ENCODE data around the gene CLSTN2. TPM values are rescaled to one million over a fixed set of nuclear protein-coding genes. Genes with fewer than 3 reads are reported as not detected.

The CLSTN2 gene
- total RNA-seq, 2 donors from 2014 or later = 13.6 to 28.3 TPM

GRCh38 chr3:140440446-140440845, 505.5 kb downstream of the CLSTN2 start:
- TF ChIP-seq, protein P1, sequence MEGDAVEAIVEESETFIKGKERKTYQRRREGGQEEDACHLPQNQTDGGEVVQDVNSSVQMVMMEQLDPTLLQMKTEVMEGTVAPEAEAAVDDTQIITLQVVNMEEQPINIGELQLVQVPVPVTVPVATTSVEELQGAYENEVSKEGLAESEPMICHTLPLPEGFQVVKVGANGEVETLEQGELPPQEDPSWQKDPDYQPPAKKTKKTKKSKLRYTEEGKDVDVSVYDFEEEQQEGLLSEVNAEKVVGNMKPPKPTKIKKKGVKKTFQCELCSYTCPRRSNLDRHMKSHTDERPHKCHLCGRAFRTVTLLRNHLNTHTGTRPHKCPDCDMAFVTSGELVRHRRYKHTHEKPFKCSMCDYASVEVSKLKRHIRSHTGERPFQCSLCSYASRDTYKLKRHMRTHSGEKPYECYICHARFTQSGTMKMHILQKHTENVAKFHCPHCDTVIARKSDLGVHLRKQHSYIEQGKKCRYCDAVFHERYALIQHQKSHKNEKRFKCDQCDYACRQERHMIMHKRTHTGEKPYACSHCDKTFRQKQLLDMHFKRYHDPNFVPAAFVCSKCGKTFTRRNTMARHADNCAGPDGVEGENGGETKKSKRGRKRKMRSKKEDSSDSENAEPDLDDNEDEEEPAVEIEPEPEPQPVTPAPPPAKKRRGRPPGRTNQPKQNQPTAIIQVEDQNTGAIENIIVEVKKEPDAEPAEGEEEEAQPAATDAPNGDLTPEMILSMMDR (IDR thresholded peaks at IDR 0.05) = no peak
- Histone ChIP-seq H3K36me3 (no peaks in the 10 kb centered on the region), H3K27ac (no peak overlapping the region), H3K4me3 (no peak overlapping the region), H3K9me3 (no peaks in the 10 kb centered on the region), H3K4me1 (peaks cover 0 to 27% of the 10 kb centered on the region in 2 donors), H3K27me3 (no peaks in the 10 kb centered on the region)
- no peak for DNase-seq (ENCODE audit: low spot score)

GRCh38 chr3:140441006-140441405, 506.0 kb downstream of the CLSTN2 start:
- Histone ChIP-seq H3K27ac (no peak overlapping the region), H3K4me3 (no peak overlapping the region), H3K27me3 (no peaks in the 10 kb centered on the region), H3K4me1 (peaks cover 0 to 27% of the 10 kb centered on the region in 2 donors), H3K36me3 (no peaks in the 10 kb centered on the region), H3K9me3 (no peaks in the 10 kb centered on the region)
- TF ChIP-seq, protein P1 (IDR thresholded peaks at IDR 0.05) = no peak
- no peak for DNase-seq (ENCODE audit: low spot score)

DNA sequence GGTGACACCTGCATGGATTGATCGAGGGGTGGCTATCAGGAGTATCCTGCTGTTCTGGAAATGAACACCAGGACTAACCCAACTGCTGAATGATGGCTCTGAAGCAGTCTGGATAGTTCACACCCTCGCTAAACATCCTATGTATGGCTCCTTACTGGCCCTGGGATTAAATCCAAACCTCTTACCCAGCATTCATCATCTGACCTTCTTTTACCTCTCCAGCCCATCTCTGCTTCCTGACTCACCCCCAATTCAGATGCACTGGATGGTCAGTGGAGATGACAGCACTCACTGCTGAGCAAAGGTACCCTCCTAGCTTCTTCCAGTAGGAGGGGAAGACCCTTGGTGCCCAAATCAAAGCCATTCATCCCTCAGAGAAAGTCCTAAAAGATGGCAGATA, 507.6 kb downstream of the CLSTN2 start:
- Histone ChIP-seq H3K4me1 (peaks cover 0 to 27% of the 10 kb centered on the region in 2 donors), H3K4me3 (no peak overlapping the region), H3K27me3 (no peaks in the 10 kb centered on the region), H3K9me3 (no peaks in the 10 kb centered on the region), H3K36me3 (no peaks in the 10 kb centered on the region), H3K27ac (no peak overlapping the region)
- TF ChIP-seq, protein P1 (IDR thresholded peaks at IDR 0.05) = no peak
- no peak for DNase-seq (ENCODE audit: low spot score)

- no peak for DNase-seq (ENCODE audit: low spot score)
- no peak overlapping the region for H3K27ac ChIP-seq
- H3K4me1 ChIP-seq = peaks cover 0 to 27% of the 10 kb centered on the region in 2 donors
- H3K27me3 ChIP-seq = no peaks in the 10 kb centered on the region
- H3K36me3 ChIP-seq = no peaks in the 10 kb centered on the region
- H3K9me3 ChIP-seq = no peaks in the 10 kb centered on the region
- TF ChIP-seq, protein P1 (IDR thresholded peaks at IDR 0.05) = no peak
- H3K4me3 ChIP-seq = no peak overlapping the region
Measured at GRCh38 chr3:140443073-140443472, 508.1 kb downstream of the CLSTN2 start.

GRCh38 chr3:140443806-140444205, 508.8 kb downstream of the CLSTN2 start:
- H3K27ac ChIP-seq = no peak overlapping the region
- H3K27me3 ChIP-seq = no peaks in the 10 kb centered on the region
- H3K4me1 ChIP-seq = peaks cover 0 to 26% of the 10 kb centered on the region in 2 donors
- no peaks in the 10 kb centered on the region for H3K9me3 ChIP-seq
- TF ChIP-seq, protein P1 (IDR thresholded peaks at IDR 0.05) = no peak
- no peak for DNase-seq (ENCODE audit: low spot score)
- no peaks in the 10 kb centered on the region for H3K36me3 ChIP-seq
- no peak overlapping the region for H3K4me3 ChIP-seq

DNA sequence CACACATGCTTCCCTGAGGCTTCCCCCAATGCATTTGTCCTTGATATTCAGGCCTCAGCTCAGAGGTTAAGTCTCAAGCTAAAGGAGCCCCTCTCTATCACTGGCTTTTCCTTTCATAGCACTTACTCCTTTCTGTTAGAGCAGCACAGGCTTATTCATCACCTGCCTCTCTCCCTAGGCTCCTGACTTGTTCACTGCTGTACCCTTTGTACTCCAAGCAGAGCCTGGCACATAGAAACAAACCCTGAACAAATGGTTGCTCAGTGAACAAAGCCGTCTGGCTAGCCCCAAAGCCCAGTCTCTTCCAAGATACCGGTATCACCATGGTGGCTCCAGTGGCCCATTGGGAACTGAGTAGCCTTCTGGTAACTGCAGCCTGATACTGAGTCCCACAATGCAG, 511.7 kb downstream of the CLSTN2 start:
- Histone ChIP-seq H3K27me3 (no peaks in the 10 kb centered on the region), H3K9me3 (no peaks in the 10 kb centered on the region), H3K36me3 (no peaks in the 10 kb centered on the region), H3K4me3 (no peak overlapping the region), H3K27ac (no peak overlapping the region), H3K4me1 (peaks cover 0 to 7% of the 10 kb centered on the region in 2 donors)
- TF ChIP-seq, protein P1 (IDR thresholded peaks at IDR 0.05) = no peak
- DNase-seq (ENCODE audit: low spot score) = no peak

Data from right atrium auricular region (tissue), 2 donors.